ENCODE data around the gene RMND5B. TPM values are rescaled to one million over a fixed set of nuclear protein-coding genes. Genes with fewer than 3 reads are reported as not detected.

RMND5B gene
- total RNA-seq, 4 donors from 2014 or later, result 36.7 to 149 (median 37.8) TPM

DNA sequence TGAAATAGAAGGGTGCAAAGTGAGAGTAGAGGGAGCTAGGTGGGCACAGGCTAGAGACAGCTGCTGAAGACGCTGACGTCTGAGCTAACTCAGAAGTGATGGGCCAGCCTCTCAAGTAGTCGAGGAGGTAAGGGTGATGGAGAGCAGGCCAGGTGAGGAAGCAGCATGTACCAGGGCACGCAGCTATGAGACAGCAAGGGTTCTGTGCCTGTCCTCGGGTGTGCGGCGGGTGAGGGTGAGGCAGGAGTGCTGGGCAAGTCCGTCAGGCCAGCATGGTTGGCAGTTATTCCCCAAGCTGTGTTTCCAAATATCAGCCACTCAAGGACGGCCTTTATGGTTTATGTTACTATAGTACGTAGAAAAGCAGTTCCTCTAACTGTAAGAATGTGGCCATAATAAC is 6.2 kb downstream of the RMND5B start:
- peaks cover 0 to 21% (median 3%) of the 10 kb centered on the region in 4 donors for H3K36me3 ChIP-seq
- no peaks in the 10 kb centered on the region for H3K9me3 ChIP-seq
- no peak overlapping the region for H3K27ac ChIP-seq
- TF ChIP-seq POLR2AphosphoS5 (IDR thresholded peaks at IDR 0.05) (no peak), POLR2A (IDR thresholded peaks at IDR 0.05) (no peak), EP300 (IDR thresholded peaks at IDR 0.05; ENCODE audit: low read depth) (no peak)
- TF ChIP-seq, protein P1, sequence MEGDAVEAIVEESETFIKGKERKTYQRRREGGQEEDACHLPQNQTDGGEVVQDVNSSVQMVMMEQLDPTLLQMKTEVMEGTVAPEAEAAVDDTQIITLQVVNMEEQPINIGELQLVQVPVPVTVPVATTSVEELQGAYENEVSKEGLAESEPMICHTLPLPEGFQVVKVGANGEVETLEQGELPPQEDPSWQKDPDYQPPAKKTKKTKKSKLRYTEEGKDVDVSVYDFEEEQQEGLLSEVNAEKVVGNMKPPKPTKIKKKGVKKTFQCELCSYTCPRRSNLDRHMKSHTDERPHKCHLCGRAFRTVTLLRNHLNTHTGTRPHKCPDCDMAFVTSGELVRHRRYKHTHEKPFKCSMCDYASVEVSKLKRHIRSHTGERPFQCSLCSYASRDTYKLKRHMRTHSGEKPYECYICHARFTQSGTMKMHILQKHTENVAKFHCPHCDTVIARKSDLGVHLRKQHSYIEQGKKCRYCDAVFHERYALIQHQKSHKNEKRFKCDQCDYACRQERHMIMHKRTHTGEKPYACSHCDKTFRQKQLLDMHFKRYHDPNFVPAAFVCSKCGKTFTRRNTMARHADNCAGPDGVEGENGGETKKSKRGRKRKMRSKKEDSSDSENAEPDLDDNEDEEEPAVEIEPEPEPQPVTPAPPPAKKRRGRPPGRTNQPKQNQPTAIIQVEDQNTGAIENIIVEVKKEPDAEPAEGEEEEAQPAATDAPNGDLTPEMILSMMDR (IDR thresholded peaks at IDR 0.05), result no peak
- no peaks in the 10 kb centered on the region for H3K27me3 ChIP-seq
- in situ Hi-C loops (cut with MboI; ENCODE audit: low pct_ligation_motif_present in 1 of 4, low pct_unique_long_range_greater_than_20kb in 1 of 4, low sequenced_read_pairs in 3 of 4) (no loop called here), intact Hi-C loops (cut with DNase I; ENCODE audit: low total_unique reads) (no loop called here)
- peaks cover 0 to 4% (median 2%) of the 10 kb centered on the region in 4 donors for H3K4me1 ChIP-seq
- H3K4me3 ChIP-seq, result no peak overlapping the region
- no peak for DNase-seq
- WGBS, 2 donors (ENCODE audit: low coverage in 1 of 2), result 84 to 91% methylated on average over 6 to 10 of the region's 10 CpGs

DNA sequence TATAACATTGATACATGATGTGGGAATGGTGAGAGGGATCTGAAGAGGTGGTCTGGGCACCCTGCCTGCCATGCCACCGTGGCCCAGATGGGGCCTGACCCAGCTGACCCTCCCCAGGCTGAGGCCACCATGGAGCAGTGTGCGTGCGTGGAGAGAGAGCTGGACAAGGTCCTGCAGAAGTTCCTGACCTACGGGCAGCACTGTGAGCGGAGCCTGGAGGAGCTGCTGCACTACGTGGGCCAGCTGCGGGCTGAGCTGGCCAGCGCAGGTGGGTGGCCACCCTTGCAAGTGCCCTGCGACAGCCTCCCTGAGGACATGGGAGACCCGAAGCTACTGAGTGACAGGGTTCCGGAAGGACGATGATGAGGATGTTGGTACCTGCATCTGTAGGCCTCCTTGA is 7.2 kb downstream of the RMND5B start:
- Histone ChIP-seq H3K27ac (no peak overlapping the region), H3K36me3 (peaks cover 0 to 21% (median 6%) of the 10 kb centered on the region in 4 donors), H3K4me3 (no peak overlapping the region), H3K27me3 (no peaks in the 10 kb centered on the region), H3K9me3 (no peaks in the 10 kb centered on the region), H3K4me1 (no peaks in the 10 kb centered on the region)
- in situ Hi-C loops (cut with MboI; ENCODE audit: low pct_ligation_motif_present in 1 of 4, low pct_unique_long_range_greater_than_20kb in 1 of 4, low sequenced_read_pairs in 3 of 4), result no loop called here
- intact Hi-C loops (cut with DNase I; ENCODE audit: low total_unique reads), result no loop called here
- 87% methylated on average over 12 of the region's 12 CpGs; no CpG with 5 or more reads in 1 of the 2 donors for WGBS, 2 donors (ENCODE audit: low coverage in 1 of 2)
- no peak for TF ChIP-seq POLR2A (IDR thresholded peaks at IDR 0.05)
- TF ChIP-seq, protein P1 (IDR thresholded peaks at IDR 0.05), result no peak
- no peak for TF ChIP-seq POLR2AphosphoS5 (IDR thresholded peaks at IDR 0.05)
- no peak for TF ChIP-seq EP300 (IDR thresholded peaks at IDR 0.05; ENCODE audit: low read depth)
- DNase-seq, result no peak

- in situ Hi-C loops (cut with MboI; ENCODE audit: low pct_ligation_motif_present in 1 of 4, low pct_unique_long_range_greater_than_20kb in 1 of 4, low sequenced_read_pairs in 3 of 4) (no loop called here), intact Hi-C loops (cut with DNase I; ENCODE audit: low total_unique reads) (no loop called here)
- H3K27me3 ChIP-seq, result no peaks in the 10 kb centered on the region
- 96% methylated on average over 4 of the region's 4 CpGs; no CpG with 5 or more reads in 1 of the 2 donors for WGBS, 2 donors (ENCODE audit: low coverage in 1 of 2)
- TF ChIP-seq POLR2A (IDR thresholded peaks at IDR 0.05) (no peak), POLR2AphosphoS5 (IDR thresholded peaks at IDR 0.05) (no peak), EP300 (IDR thresholded peaks at IDR 0.05; ENCODE audit: low read depth) (no peak)
- TF ChIP-seq, protein P1 (IDR thresholded peaks at IDR 0.05), result no peak
- H3K4me1 ChIP-seq, result peaks cover 0 to 3% (median 0%) of the 10 kb centered on the region in 4 donors
- DNase-seq, result no peak
- no peak overlapping the region for H3K4me3 ChIP-seq
- no peak overlapping the region for H3K27ac ChIP-seq
- H3K9me3 ChIP-seq, result no peaks in the 10 kb centered on the region
- peaks cover 0 to 30% (median 12%) of the 10 kb centered on the region in 4 donors for H3K36me3 ChIP-seq
These were observed 10.7 kb downstream of the RMND5B start for GRCh38 chr5:178141550-178141949.

DNA sequence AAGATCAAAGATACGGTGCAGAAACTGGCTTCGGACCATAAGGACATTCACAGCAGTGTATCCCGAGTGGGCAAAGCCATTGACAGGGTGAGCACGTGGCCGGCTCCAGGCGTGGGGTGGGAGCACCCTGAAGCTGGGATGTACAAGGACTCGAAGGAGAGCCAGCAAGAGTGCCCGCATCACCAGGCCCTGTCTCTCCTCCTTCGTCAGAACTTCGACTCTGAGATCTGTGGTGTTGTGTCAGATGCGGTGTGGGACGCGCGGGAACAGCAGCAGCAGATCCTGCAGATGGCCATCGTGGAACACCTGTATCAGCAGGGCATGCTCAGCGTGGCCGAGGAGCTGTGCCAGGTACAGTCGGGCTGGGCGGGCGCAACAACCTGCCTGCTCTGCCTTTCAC is 11.8 kb downstream of the RMND5B start:
- Histone ChIP-seq H3K9me3 (no peaks in the 10 kb centered on the region), H3K4me3 (no peak overlapping the region), H3K36me3 (peaks cover 0 to 30% (median 12%) of the 10 kb centered on the region in 4 donors), H3K4me1 (peaks cover 0 to 3% (median 0%) of the 10 kb centered on the region in 4 donors), H3K27ac (no peak overlapping the region), H3K27me3 (no peaks in the 10 kb centered on the region)
- intact Hi-C loops (cut with DNase I; ENCODE audit: low total_unique reads) (no loop called here), in situ Hi-C loops (cut with MboI; ENCODE audit: low pct_ligation_motif_present in 1 of 4, low pct_unique_long_range_greater_than_20kb in 1 of 4, low sequenced_read_pairs in 3 of 4) (no loop called here)
- 60 to 93% methylated on average over 2 to 20 of the region's 20 CpGs for WGBS, 2 donors (ENCODE audit: low coverage in 1 of 2)
- TF ChIP-seq EP300 (IDR thresholded peaks at IDR 0.05; ENCODE audit: low read depth), result no peak
- TF ChIP-seq, protein P1 (IDR thresholded peaks at IDR 0.05), result no peak
- no peak for TF ChIP-seq POLR2AphosphoS5 (IDR thresholded peaks at IDR 0.05)
- no peak for TF ChIP-seq POLR2A (IDR thresholded peaks at IDR 0.05)
- DNase-seq, result no peak
